Kidney (tissue), 14 donors: ENCODE data around the gene TMEM50B. TPM values are rescaled to one million over a fixed set of nuclear protein-coding genes. Genes with fewer than 3 reads are reported as not detected.

Experiments used
- DNase-seq, 5 donors: peaks; one replicate each; pipeline ENCODE4 v3.0.0-alpha.2; 2013 to 2020
- FAIRE-seq: peaks from 2 replicates; lab custom pipeline; 2012; peaks lifted over from hg19 to GRCh38; lab: Jason Lieb, UNC
- H3K27ac ChIP-seq, 2 donors: one replicate each; pipeline ENCODE4 v1.7.0; 2013; ENCODE audit warnings: low read depth in 2 of 2, low read length in 2 of 2, inconsistent platforms in 1 of 2
- H3K27me3 ChIP-seq: one replicate; pipeline ENCODE4 v1.7.1; 2013; ENCODE audit warnings: low read length, inconsistent platforms; ENCODE audit not compliant: control insufficient read depth, insufficient read depth
- H3K36me3 ChIP-seq, 3 donors: one replicate each; pipeline versions ENCODE4 v1.7.0 to v1.7.1; 2013; ENCODE audit warnings: low read length in 3 of 3, control low read depth in 1 of 3, inconsistent platforms in 1 of 3; ENCODE audit not compliant: insufficient read depth in 3 of 3, control insufficient read depth in 2 of 3
- H3K4me1 ChIP-seq, 3 donors: one replicate each; pipeline versions ENCODE4 v1.7.0 to v1.7.1; 2013; ENCODE audit warnings: low read length in 3 of 3, inconsistent platforms in 1 of 3, low read depth in 1 of 3; ENCODE audit not compliant: control insufficient read depth in 2 of 3, insufficient read depth in 2 of 3
- H3K4me3 ChIP-seq, 3 donors: one replicate each; pipeline versions ENCODE4 v1.7.0 to v1.8.1; 2013; ENCODE audit warnings: low read length in 3 of 3, control low read depth in 1 of 3, inconsistent platforms in 1 of 3
- H3K9ac ChIP-seq, 3 donors: one replicate each; pipeline versions ENCODE4 v1.7.0 to v1.7.1; 2013; ENCODE audit warnings: low read length in 3 of 3, control low read depth in 1 of 3, inconsistent platforms in 1 of 3
- H3K9me3 ChIP-seq, 3 donors: one replicate each; pipeline versions ENCODE4 v1.7.0 to v1.7.1; 2013; ENCODE audit warnings: low read length in 3 of 3, control low read depth in 1 of 3, inconsistent platforms in 1 of 3; ENCODE audit not compliant: control insufficient read depth in 2 of 3, insufficient read depth in 1 of 3
- intact Hi-C: fragments of 100-400 bp; cut with DNase I; formaldehyde crosslinking; loops from one replicate; pipeline ENCODE4 v1.11.1; 2022
- polyA plus RNA-seq: library from polyadenylated mRNA; stranded (reverse); fragments of 350-450 nt; fragmentation: Illumina TruSeq; extraction: RNeasy Lipid Tissue Mini Kit (QIAGEN cat#74804); gene quantifications from one replicate; pipeline ENCODE4 v1.2.3, GENCODE V29; 2014; ENCODE audit warnings: low read depth, low replicate concordance; ENCODE audit not compliant: insufficient read depth
- total RNA-seq: library from RNA; stranded (reverse); fragmentation: NEBNext Ultra II Directional; extraction: Animal tissue kit (Norgen Biotek cat#: 25700); gene quantifications from one replicate; pipeline ENCODE4 v1.2.1, GENCODE V29; 2021
- TF ChIP-seq, protein P1 (sequence below): IDR thresholded peaks from 3 replicates; pipeline ENCODE4 v1.5.1; 2012; ENCODE audit warnings: mild to moderate bottlenecking, moderate library complexity, borderline replicate concordance; ENCODE audit not compliant: insufficient read depth; ENCODE audit errors: extremely low read depth
- donor health status: control.
- donor health status: control.
- donor health status: control.
- donor health status: control.
- donor health status: control.
- donor health status: DM: yes; HTN: yes; CAD: no.
- donor health status: Normal renal cell carcinoma (clear cell type).

Gene TMEM50B
- total and polyA plus RNA-seq, 2 donors from 2014 or later: 63.7 to 87.6 TPM

DNA sequence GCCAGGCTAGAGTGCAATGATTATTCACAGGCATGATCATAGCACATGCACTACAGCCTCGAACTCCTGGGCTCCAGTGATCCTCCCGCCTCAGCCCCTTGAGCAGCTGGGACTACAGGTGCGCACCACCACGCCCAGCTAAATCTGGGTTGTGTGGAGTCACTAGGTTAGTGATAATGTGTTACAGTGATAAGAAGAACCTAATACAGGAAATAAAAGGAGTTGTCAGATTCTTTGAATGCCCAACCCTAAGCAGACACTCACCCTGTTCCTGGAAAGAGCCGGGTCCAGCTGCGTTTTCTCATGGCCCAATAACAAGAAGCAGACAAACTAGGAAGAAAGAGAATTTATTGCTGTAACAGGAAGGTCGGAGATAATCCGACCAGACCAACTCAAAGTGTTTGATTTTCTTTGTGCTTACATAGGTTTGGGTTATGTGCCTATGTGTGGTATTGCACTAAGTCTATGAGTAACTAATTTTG, 67.8 kb downstream of the TMEM50B start:
- TF ChIP-seq, protein P1, sequence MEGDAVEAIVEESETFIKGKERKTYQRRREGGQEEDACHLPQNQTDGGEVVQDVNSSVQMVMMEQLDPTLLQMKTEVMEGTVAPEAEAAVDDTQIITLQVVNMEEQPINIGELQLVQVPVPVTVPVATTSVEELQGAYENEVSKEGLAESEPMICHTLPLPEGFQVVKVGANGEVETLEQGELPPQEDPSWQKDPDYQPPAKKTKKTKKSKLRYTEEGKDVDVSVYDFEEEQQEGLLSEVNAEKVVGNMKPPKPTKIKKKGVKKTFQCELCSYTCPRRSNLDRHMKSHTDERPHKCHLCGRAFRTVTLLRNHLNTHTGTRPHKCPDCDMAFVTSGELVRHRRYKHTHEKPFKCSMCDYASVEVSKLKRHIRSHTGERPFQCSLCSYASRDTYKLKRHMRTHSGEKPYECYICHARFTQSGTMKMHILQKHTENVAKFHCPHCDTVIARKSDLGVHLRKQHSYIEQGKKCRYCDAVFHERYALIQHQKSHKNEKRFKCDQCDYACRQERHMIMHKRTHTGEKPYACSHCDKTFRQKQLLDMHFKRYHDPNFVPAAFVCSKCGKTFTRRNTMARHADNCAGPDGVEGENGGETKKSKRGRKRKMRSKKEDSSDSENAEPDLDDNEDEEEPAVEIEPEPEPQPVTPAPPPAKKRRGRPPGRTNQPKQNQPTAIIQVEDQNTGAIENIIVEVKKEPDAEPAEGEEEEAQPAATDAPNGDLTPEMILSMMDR: no peak
- Histone ChIP-seq H3K4me1 (peaks cover 0 to 9% (median 6%) of the 10 kb centered on the region in 3 donors), H3K27ac (no peak overlapping the region), H3K27me3 (no peaks in the 10 kb centered on the region), H3K36me3 (peaks cover 2 to 12% (median 11%) of the 10 kb centered on the region in 3 donors), H3K9me3 (no peaks in the 10 kb centered on the region), H3K9ac (no peak overlapping the region), H3K4me3 (no peak overlapping the region)
- DNase-seq (peak in 2 of 5 donors; percentile 48 to 51), FAIRE-seq (no peak)
- intact Hi-C loops: no loop called here

DNA sequence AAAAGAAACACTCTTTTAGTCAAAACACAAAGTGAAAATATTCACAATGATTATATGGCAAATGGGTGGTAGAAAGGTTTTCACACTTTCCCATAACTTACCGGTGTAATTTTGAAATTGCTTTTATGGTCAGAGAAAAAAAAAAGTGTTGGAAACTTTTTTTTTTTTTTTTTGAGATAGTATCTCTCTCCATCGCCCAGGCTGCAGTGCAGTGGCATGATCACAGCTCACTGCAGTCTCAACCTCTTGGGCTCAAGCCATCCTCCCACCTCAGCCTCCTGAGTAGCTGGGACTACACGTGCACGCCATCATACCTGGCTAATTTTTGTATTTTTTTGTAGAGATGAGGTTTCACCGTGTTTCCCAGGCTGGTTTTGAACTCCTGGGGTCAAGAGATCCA, 73.3 kb downstream of the TMEM50B start:
- intact Hi-C loops: no loop called here
- no peak for DNase-seq
- H3K36me3 ChIP-seq: peaks cover 0 to 1% (median 0%) of the 10 kb centered on the region in 3 donors
- H3K4me3 ChIP-seq: no peak overlapping the region
- FAIRE-seq: no peak
- H3K9ac ChIP-seq: no peak overlapping the region
- H3K27ac ChIP-seq: no peak overlapping the region
- H3K9me3 ChIP-seq: no peaks in the 10 kb centered on the region
- H3K27me3 ChIP-seq: no peaks in the 10 kb centered on the region
- TF ChIP-seq, protein P1: no peak
- peaks cover 0 to 14% (median 8%) of the 10 kb centered on the region in 3 donors for H3K4me1 ChIP-seq

DNA sequence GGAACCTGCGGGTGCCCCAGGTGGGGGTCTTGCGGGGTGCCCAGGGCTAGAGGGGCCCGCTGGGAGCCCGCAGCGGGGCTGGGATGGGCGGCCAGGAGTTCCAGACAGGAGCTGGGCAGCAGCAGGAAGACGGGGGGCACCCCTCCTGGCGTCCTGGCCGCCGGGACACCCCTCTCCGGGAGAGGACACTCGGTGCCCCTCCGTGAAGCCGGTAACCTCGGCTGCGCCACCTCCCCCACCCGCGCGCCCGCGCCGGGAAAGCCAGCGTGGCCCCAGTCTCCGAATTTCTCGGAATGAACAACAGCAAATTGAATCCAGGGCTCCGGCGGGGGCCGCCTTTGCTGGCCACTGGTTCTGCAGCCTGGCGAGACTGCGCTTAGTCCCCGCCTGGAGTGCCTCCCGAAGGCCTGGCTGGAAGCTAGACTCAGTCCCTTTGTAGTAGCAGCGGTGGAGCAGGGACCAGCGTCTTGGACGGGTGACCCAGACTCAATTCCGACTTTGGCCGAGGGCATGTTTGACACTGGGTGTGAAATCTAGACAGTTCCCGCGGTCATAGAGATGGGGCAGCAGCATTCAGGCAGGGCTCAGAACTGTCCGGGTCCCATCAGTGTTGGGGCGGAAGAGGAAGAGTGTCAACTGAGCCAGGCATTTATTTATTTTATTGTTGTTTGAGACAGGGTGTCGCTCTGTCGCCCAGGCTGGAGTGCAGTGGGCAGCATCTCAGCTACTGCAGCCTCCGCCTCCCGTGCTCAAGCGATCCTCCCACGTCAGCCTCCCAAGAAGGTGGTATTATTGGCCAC, 75.8 kb downstream of the TMEM50B start:
- peaks cover 0 to 10% (median 8%) of the 10 kb centered on the region in 3 donors for H3K4me1 ChIP-seq
- intact Hi-C loops: no loop called here

More for the DNA sequence above, 75.8 kb downstream of the TMEM50B start:
- H3K36me3 ChIP-seq: no peaks in the 10 kb centered on the region
- H3K9ac ChIP-seq: peak overlapping the region; percentile 73 to 85 (median 74)
- no peaks in the 10 kb centered on the region for H3K9me3 ChIP-seq
- peak; percentile 74 to 87 (median 81) for DNase-seq
- H3K27me3 ChIP-seq: no peaks in the 10 kb centered on the region
- TF ChIP-seq, protein P1: no peak
- H3K4me3 ChIP-seq: peak overlapping the region; percentile 73 to 86 (median 85)
- FAIRE-seq: no peak
- peak overlapping the region; percentile 88 to 93 for H3K27ac ChIP-seq
